GM12865 (cell line): Measurements from ENCODE around the gene SDF4.
"Not testable (repeated sequence)": the region's sequence is repeated elsewhere in the genome, so short reads cannot be mapped to it uniquely, and the experiment has no call there.

Experiments used
- DNase-seq: peaks from one replicate; pipeline ENCODE4 v3.0.0; 2010; ENCODE audit warnings: low read depth
- H3K4me3 ChIP-seq: 2 replicates; pipeline ENCODE4 v1.5.1; 2011; ENCODE audit warnings: mild to moderate bottlenecking, low read depth, low read length, control low read depth
- TF ChIP-seq, protein P1 (sequence below): IDR thresholded peaks from 2 replicates; pipeline ENCODE4 v1.5.1; 2011; ENCODE audit warnings: low read length, control low read depth, low read depth, inconsistent platforms; ENCODE audit not compliant: insufficient read depth; ENCODE audit errors: missing control alignments

SDF4 gene

GRCh38 chr1:1179983-1180861, 51.6 kb downstream of the SDF4 start:
- no peak for DNase-seq
- TF ChIP-seq, protein P1, sequence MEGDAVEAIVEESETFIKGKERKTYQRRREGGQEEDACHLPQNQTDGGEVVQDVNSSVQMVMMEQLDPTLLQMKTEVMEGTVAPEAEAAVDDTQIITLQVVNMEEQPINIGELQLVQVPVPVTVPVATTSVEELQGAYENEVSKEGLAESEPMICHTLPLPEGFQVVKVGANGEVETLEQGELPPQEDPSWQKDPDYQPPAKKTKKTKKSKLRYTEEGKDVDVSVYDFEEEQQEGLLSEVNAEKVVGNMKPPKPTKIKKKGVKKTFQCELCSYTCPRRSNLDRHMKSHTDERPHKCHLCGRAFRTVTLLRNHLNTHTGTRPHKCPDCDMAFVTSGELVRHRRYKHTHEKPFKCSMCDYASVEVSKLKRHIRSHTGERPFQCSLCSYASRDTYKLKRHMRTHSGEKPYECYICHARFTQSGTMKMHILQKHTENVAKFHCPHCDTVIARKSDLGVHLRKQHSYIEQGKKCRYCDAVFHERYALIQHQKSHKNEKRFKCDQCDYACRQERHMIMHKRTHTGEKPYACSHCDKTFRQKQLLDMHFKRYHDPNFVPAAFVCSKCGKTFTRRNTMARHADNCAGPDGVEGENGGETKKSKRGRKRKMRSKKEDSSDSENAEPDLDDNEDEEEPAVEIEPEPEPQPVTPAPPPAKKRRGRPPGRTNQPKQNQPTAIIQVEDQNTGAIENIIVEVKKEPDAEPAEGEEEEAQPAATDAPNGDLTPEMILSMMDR = no peak
- no peak overlapping the region for H3K4me3 ChIP-seq

DNA sequence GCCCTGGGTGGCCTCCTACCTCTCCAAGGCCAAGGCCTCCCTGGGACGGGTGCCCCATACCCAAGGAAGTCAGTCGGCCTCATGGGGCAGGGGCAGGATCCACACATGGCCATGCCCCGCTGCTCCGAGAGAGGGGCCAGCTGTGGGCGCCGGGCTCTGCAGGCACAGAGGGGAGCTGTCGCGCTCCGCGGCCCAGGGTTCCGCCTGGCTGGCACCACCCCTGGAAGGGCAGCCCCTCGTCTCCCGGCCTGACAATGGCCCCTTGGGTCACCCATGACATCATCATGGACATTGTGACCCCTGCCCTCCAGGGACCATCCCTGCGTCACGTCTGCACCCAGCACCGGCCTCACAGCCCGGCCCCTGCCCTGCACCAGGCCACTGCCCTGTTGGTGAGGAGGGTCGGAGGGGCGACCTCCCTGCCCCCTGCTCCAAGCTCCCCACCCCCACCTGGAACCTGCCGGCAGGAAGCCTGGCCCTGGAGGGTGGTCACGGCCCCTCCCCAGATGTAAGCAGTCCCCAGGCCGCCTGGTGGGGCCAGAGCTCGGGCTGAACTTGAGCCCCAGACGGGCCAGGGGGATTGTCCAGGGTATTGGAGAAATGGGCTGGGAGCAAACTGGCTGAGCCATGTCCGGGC, 52.3 kb downstream of the SDF4 start:
- DNase-seq = no peak

GRCh38 chr1:1178794-1179331, 52.9 kb downstream of the SDF4 start:
- DNase-seq = no peak
- TF ChIP-seq, protein P1 = no peak
- H3K4me3 ChIP-seq = no peak overlapping the region

More for the DNA sequence above, 52.3 kb downstream of the SDF4 start:
- TF ChIP-seq, protein P1 = no peak
- no peak overlapping the region for H3K4me3 ChIP-seq

DNA sequence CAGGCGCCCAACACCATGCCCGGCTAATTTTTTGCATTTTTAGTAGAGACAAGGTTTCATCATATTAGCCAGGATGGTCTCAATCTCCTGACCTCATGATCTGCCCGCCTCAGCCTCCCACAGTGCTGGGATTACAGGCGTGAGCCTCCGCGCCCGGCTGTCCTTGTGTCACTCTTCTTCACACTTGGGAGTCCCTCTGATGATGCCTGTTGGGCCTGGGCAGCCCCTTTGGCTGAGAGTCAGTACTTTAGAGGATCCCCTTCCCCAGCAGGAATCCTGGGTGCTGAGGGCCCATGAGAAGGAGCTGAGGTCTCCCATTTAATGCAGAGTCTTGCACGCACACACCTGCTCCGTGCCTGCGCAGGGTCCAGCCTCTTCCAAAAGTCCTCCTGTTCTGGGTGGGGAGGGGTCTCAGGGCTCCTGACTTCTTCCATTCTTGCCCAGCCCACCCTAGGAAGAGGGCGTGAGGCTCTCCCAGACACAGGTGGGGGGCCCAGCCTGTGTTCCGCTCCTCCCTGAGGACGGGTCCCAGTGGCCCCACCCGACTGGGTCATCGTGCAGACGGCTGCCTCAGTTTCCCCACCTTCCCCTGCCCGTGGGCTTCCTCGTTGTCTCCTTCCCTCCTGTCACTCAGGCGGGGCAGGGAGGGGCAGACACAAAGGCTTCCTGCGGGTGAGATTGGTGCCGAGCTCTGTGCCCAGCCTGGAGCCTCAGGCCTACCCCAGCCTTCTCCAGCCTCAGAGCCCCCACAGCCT, 54.2 kb downstream of the SDF4 start:
- TF ChIP-seq, protein P1 = no peak

GRCh38 chr1:1176931-1177330, 54.9 kb downstream of the SDF4 start:
- no peak for DNase-seq
- TF ChIP-seq, protein P1 = no peak
- H3K4me3 ChIP-seq = no peak overlapping the region

More for the DNA sequence above, 54.2 kb downstream of the SDF4 start:
- no peak for DNase-seq
- no peak overlapping the region for H3K4me3 ChIP-seq

DNA sequence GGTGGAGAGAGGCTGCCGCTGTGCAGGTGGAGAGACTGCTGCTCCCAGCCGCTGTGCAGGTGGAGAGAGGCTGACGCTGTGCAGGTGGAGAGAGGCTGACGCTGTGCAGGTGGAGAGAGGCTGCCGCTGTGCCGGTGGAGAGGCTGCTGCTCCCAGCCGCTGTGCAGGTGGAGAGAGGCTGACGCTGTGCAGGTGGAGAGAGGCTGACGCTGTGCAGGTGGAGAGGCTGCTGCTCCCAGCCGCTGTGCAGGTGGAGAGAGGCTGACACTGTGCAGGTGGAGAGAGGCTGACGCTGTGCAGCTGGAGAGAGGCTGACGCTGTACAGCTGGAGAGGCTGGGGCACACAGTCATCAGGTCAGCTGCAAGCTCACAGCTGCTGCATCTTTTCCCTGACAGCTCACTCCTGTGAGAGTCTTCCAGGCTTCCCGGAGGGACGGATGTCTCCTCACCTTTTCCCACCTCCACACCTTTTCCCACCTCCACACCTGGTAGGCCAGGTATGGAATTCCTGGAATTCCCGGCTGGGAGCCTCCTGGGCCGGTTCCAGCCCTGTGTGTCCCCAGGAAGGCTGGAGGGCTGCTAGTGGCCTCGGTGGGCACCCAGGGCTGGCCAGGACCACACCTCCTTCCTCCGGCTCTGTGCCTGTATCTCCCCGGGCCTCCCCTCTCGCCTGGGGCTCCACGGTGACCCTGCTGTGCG, 55.6 kb downstream of the SDF4 start:
- H3K4me3 ChIP-seq, DNase-seq: not testable (repeated sequence)
